Measurements from ENCODE around the gene TNFRSF21. TPM values are rescaled to one million over a fixed set of nuclear protein-coding genes. Genes with fewer than 3 reads are reported as not detected.

The TNFRSF21 gene
- polyA plus RNA-seq, 1 donor from 2014 or later: 13.0 TPM

GRCh38 chr6:47252633-47253032 is 57.1 kb downstream of the TNFRSF21 start:
- Histone ChIP-seq H3F3A (ENCODE audit: insufficient read depth, low read length, poor library complexity, severe bottlenecking) (no peaks in the 10 kb centered on the region), H3K9ac (ENCODE audit: low read length) (no peak overlapping the region), H2AFZ (ENCODE audit: low read depth, low read length) (no peak overlapping the region), H4K20me1 (ENCODE audit: insufficient read depth) (no peaks in the 10 kb centered on the region), H3K4me2 (ENCODE audit: low read length) (no peak overlapping the region), H3K4me3 (ENCODE audit: low read length) (no peak overlapping the region), H3K9me3 (ENCODE audit: low read length) (no peaks in the 10 kb centered on the region), H3K36me3 (ENCODE audit: insufficient read depth, low read length) (no peaks in the 10 kb centered on the region), H3K9me2 (ENCODE audit: insufficient read depth, low read length) (no peaks in the 10 kb centered on the region), H3K27me3 (ENCODE audit: insufficient read depth, low read depth, low read length) (peaks cover 2% of the 10 kb centered on the region), H3K79me2 (replicated peaks; ENCODE audit: insufficient read depth, low read length) (no peaks in the 10 kb centered on the region), H3K27ac (ENCODE audit: low read length) (no peak overlapping the region)
- TF ChIP-seq CTCF (IDR thresholded peaks at IDR 0.05; ENCODE audit: poor library complexity, severe bottlenecking) (no peak), MXI1 (conservative IDR thresholded peaks at IDR 0.05; ENCODE audit: poor library complexity, severe bottlenecking) (no peak)

GRCh38 chr6:47251396-47251795 is 58.3 kb downstream of the TNFRSF21 start:
- Histone ChIP-seq H3K27me3 (ENCODE audit: insufficient read depth, low read depth, low read length) (peaks cover 2% of the 10 kb centered on the region), H3K36me3 (ENCODE audit: insufficient read depth, low read length) (no peaks in the 10 kb centered on the region)

More at GRCh38 chr6:47251396-47251795, 58.3 kb downstream of the TNFRSF21 start:
- Histone ChIP-seq H3K9ac (ENCODE audit: low read length) (no peak overlapping the region), H3K4me2 (ENCODE audit: low read length) (no peak overlapping the region), H3F3A (ENCODE audit: insufficient read depth, low read length, poor library complexity, severe bottlenecking) (no peaks in the 10 kb centered on the region), H3K9me2 (ENCODE audit: insufficient read depth, low read length) (no peaks in the 10 kb centered on the region), H4K20me1 (ENCODE audit: insufficient read depth) (no peaks in the 10 kb centered on the region), H3K9me3 (ENCODE audit: low read length) (no peaks in the 10 kb centered on the region), H3K27ac (ENCODE audit: low read length) (no peak overlapping the region), H3K4me3 (ENCODE audit: low read length) (no peak overlapping the region), H3K79me2 (replicated peaks; ENCODE audit: insufficient read depth, low read length) (no peaks in the 10 kb centered on the region), H2AFZ (ENCODE audit: low read depth, low read length) (no peak overlapping the region)
- no peak for TF ChIP-seq EP300 (conservative IDR thresholded peaks at IDR 0.05; ENCODE audit: poor library complexity, severe bottlenecking)
- no peak for TF ChIP-seq CTCF (IDR thresholded peaks at IDR 0.05; ENCODE audit: poor library complexity, severe bottlenecking)
- no peak for TF ChIP-seq RAD21 (conservative IDR thresholded peaks at IDR 0.05)
- no peak for TF ChIP-seq TAF1 (IDR thresholded peaks at IDR 0.05; ENCODE audit: low read depth)
- TF ChIP-seq EZH2 (IDR thresholded peaks at IDR 0.05; ENCODE audit: borderline replicate concordance, insufficient read depth, low read length, poor library complexity, severe bottlenecking): no peak
- no peak for TF ChIP-seq MXI1 (conservative IDR thresholded peaks at IDR 0.05; ENCODE audit: poor library complexity, severe bottlenecking)
- no peak for TF ChIP-seq POLR2AphosphoS5 (IDR thresholded peaks at IDR 0.05)
- no peak for TF ChIP-seq SMC3 (conservative IDR thresholded peaks at IDR 0.05; ENCODE audit: poor library complexity)
- TF ChIP-seq REST (IDR thresholded peaks at IDR 0.05; ENCODE audit: borderline replicate concordance): no peak

All from neural cell (in vitro differentiated cells).